Breast epithelium (tissue), 3 donors: ENCODE results near the gene AMN1.

ENCODE experiments used
- CTCF ChIP-seq, 3 donors: fragments of 450-650 bp; IDR thresholded peaks; one replicate each; pipeline ENCODE4 v1.5.1; 2016 to 2017; ENCODE audit warnings: antibody characterized with exemption in 3 of 3, mild to moderate bottlenecking in 3 of 3, moderate library complexity in 3 of 3
- POLR2A ChIP-seq: fragments of 450-650 bp; IDR thresholded peaks from one replicate; pipeline ENCODE4 v1.6.1; 2016; ENCODE audit warnings: antibody characterized with exemption, mild to moderate bottlenecking, moderate library complexity
- POLR2AphosphoS5 ChIP-seq, 3 donors: sonication (generic); formaldehyde crosslinking; IDR thresholded peaks; one replicate each; pipeline ENCODE4 v1.6.1; 2017; ENCODE audit warnings: antibody characterized with exemption in 3 of 3

- TF ChIP-seq CTCF (IDR thresholded peaks at IDR 0.05) (no peak), POLR2A (no peak), POLR2AphosphoS5 (IDR thresholded peaks at IDR 0.05) (no peak)
Measured at GRCh38 chr12:31737345-31737744, 8.5 kb upstream of the AMN1 start.
